ENCODE data around the gene KDM2A. TPM values are rescaled to one million over a fixed set of nuclear protein-coding genes. Genes with fewer than 3 reads are reported as not detected.

The KDM2A gene
- total RNA-seq, 2 experiments from 2014 or later, result 74.8 to 89.7 TPM

DNA sequence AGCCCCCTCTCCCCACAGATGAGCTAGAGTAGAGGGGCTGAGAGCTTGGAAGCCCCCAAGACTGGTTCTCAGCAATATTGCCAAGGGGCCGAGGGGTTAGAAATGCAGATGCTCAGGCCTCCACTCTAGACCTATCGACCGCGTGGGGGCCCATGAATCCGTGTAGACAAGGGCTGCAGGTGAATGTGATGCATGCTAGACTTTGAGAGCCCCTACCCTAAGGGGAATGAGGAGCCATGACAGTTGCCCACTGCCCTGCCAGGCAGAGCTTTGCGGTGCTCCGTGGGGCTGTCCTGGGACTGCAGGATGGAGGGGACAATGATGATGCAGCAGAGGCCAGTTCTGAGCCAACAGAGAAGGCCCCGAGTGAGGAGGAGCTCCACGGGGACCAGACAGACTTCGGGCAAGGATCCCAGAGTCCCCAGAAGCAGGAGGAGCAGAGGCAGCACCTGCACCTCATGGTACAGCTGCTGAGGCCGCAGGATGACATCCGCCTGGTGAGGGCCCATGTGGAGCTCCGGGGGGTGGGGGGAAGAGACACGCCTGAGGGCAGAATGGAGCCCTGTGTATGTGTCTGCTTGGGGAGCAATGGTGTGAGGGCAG lies 185.5 kb downstream of the KDM2A start:
- H3K4me1 Mint-ChIP-seq, result no peaks in the 10 kb centered on the region
- intact Hi-C loops (cut with DNase I, micrococcal nuclease), result no loop called here
- peak overlapping the region; percentile 52 for H3K4me3 Mint-ChIP-seq
- ChIA-PET CTCF (interaction anchor here (0.8 to 1.8 kb wide), 4 partner anchors 11 to 47 kb away, joined by 3 to 8 read pairs (median 6); no protein-coding TSS in a partner anchor), POLR2A (interaction anchor here (0.7 to 0.9 kb wide), 2 partner anchors 9 to 37 kb away, joined by 5 to 6 read pairs; no protein-coding TSS in a partner anchor)
- no peaks in the 10 kb centered on the region for H3K9me3 Mint-ChIP-seq (ENCODE audit: low read depth)
- H3K36me3 Mint-ChIP-seq (ENCODE audit: low read depth), result peaks cover 10% of the 10 kb centered on the region
- no peaks in the 10 kb centered on the region for H3K27me3 Mint-ChIP-seq
- DNase-seq (no peak), ATAC-seq (no peak)
- no peak overlapping the region for H3K27ac Mint-ChIP-seq

DNA sequence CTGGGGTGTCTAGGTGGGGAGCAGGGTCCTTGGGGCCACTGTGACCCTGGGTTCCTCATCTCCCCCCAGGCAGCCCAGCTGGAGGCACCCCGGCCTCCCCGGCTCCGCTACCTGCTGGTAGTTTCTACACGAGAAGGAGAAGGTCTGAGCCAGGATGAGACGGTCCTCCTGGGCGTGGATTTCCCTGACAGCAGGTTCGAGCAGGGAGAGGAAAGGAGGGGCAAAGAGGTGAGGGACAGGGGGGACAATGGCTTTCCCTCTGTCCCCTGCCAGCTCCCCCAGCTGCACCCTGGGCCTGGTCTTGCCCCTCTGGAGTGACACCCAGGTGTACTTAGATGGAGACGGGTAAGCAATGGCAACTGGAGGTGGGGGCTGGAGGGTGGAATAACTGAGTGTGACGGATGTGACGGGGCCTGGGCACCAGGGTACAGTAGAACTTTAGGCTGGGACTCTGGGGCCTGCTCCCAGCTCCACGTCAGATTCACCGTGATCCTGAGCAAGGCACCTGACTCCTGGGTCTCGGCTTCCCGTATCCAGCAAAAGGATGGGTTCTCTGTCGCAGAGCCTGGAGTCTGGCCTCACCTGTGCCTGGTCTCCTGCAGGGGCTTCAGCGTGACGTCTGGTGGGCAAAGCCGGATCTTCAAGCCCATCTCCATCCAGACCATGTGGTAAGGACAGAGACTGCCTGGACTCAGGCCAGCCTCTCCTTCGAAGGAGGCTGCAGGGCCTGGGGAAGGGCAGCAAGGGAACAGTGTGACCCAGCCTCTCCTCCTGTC lies 187.9 kb downstream of the KDM2A start:
- DNase-seq (no peak), ATAC-seq (no peak)
- ChIA-PET POLR2A (interaction anchor here (0.6 kb wide), 1 partner anchor 8 kb away, joined by 3 read pairs; no protein-coding TSS in a partner anchor), CTCF (interaction anchor here (1.2 kb wide), 1 partner anchor 10 kb away, joined by 6 read pairs; no protein-coding TSS in a partner anchor)
- Mint-ChIP-seq H3K27ac (no peak overlapping the region), H3K9me3 (ENCODE audit: low read depth) (no peaks in the 10 kb centered on the region), H3K4me1 (peaks cover 6% of the 10 kb centered on the region), H3K36me3 (ENCODE audit: low read depth) (peaks cover 7% of the 10 kb centered on the region), H3K27me3 (no peaks in the 10 kb centered on the region), H3K4me3 (no peak overlapping the region)
- intact Hi-C loops (cut with DNase I, micrococcal nuclease), result no loop called here

- no peak overlapping the region for H3K27ac Mint-ChIP-seq
- peaks cover 12% of the 10 kb centered on the region for H3K4me1 Mint-ChIP-seq
- ChIA-PET CTCF (interaction anchor here (1.2 kb wide), 1 partner anchor 10 kb away, joined by 6 read pairs; no protein-coding TSS in a partner anchor), POLR2A (interaction anchor here (0.6 kb wide), 1 partner anchor 9 kb away, joined by 3 read pairs; no protein-coding TSS in a partner anchor)
- no peak for ATAC-seq
- no peak overlapping the region for H3K4me3 Mint-ChIP-seq
- H3K9me3 Mint-ChIP-seq (ENCODE audit: low read depth), result no peaks in the 10 kb centered on the region
- H3K36me3 Mint-ChIP-seq (ENCODE audit: low read depth), result peaks cover 3% of the 10 kb centered on the region
- no peak for DNase-seq
- intact Hi-C loops (cut with DNase I, micrococcal nuclease), result no loop called here
- no peaks in the 10 kb centered on the region for H3K27me3 Mint-ChIP-seq
These were observed 188.5 kb downstream of the KDM2A start for GRCh38 chr11:67307545-67308001.

Other genes starting within 250 kb of the KDM2A start
- gene PC, start 160.9 kb upstream of the KDM2A start, total RNA-seq, result 1 to 10 TPM; 9.2 to 9.3 TPM
- not detected for gene C11orf86, start 144.0 kb upstream of the KDM2A start, total RNA-seq
- under 1 TPM in 1 of 2 experiments, not detected in 1; 0.11 TPM for gene SYT12, start 96.1 kb upstream of the KDM2A start, total RNA-seq
- under 1 TPM; 0.47 to 0.78 TPM for gene RHOD, start 62.4 kb upstream of the KDM2A start, total RNA-seq
- gene GRK2, start 147.2 kb downstream of the KDM2A start, total RNA-seq, result 100 to 1,000 TPM; 202 to 241 TPM
- 10 to 100 TPM; 44.9 to 69.5 TPM for gene ANKRD13D, start 170.0 kb downstream of the KDM2A start, total RNA-seq
- gene SSH3, start 184.3 kb downstream of the KDM2A start, total RNA-seq, result 10 to 100 TPM in 1 of 2 experiments, 1 to 10 TPM in 1; 6.0 to 11.1 TPM
- 10 to 100 TPM; 31.3 to 37.5 TPM for gene POLD4, start 234.3 kb downstream of the KDM2A start, total RNA-seq